Adrenal gland (tissue), 12 donors: ENCODE measurements around the gene PARP8. TPM values are rescaled to one million over a fixed set of nuclear protein-coding genes. Genes with fewer than 3 reads are reported as not detected.

Source experiments
- DNase-seq, 7 donors: peaks; one replicate each; pipeline ENCODE4 v3.0.0-alpha.2; 2019 to 2020
- H3K27ac ChIP-seq, 5 donors: fragments of 200-600 bp; sonication (generic) in 4 of 5; 1 replicate in 3 of 5; 2 replicates in 2 of 5; pipeline versions ENCODE4 v1.5.1 to v1.8.0; 2016 to 2020; ENCODE audit warnings: mild to moderate bottlenecking in 1 of 5
- H3K27me3 ChIP-seq: fragments of 200-600 bp; 2 replicates; pipeline ENCODE4 v1.8.0; 2021
- H3K36me3 ChIP-seq, 2 donors: fragments of 200-600 bp; replicated peaks in 1 of 2; 1 replicate in 1 of 2; 2 replicates in 1 of 2; pipeline versions ENCODE4 v1.5.1 to v1.8.0; 2018 to 2022
- H3K4me1 ChIP-seq, 2 donors: fragments of 200-600 bp; replicated peaks in 1 of 2; 1 replicate in 1 of 2; 2 replicates in 1 of 2; pipeline versions ENCODE4 v1.5.1 to v1.8.0; 2018 to 2021
- H3K4me3 ChIP-seq, 4 donors: fragments of 200-600 bp; sonication (generic) in 3 of 4; one replicate each; pipeline ENCODE4 v1.5.1; 2016 to 2018
- H3K9me3 ChIP-seq, 3 donors: fragments of 200-600 bp; sonication (generic) in 1 of 3; replicated peaks in 1 of 3; 1 replicate in 2 of 3; 2 replicates in 1 of 3; pipeline versions ENCODE4 v1.5.1 to v1.8.0; 2016 to 2021
- POLR2A ChIP-seq, 2 donors: fragments of 450-650 bp; IDR thresholded peaks; one replicate each; pipeline ENCODE4 v1.6.1; 2017; ENCODE audit warnings: antibody characterized with exemption in 2 of 2, mild to moderate bottlenecking in 2 of 2, moderate library complexity in 1 of 2
- WGBS, 4 donors: extraction: QIAGEN DNeasy Blood & Tissue Kit in 2 of 4; methylation state at CpG; one replicate each; pipeline versions ENCODE4 v1.1.5 to v1.1.7; 2013 to 2017; 5-methylcytosine and 5-hydroxymethylcytosine counted together
- intact Hi-C, 2 donors: fragments of 100-400 bp; cut with DNase I; formaldehyde crosslinking; loops; one replicate each; pipeline versions ENCODE4 v1.14.1 to v1.15.0; 2022 to 2023
- polyA plus RNA-seq, 3 donors: library from polyadenylated mRNA; stranded (reverse); fragments of 200-250 nt in 2 of 3; fragments of 350-450 nt in 1 of 3; fragmentation: Illumina TruSeq in 1 of 3; extraction: RNeasy Lipid Tissue Mini Kit (QIAGEN cat#74804) in 1 of 3; gene quantifications; one replicate each; pipeline ENCODE4 v1.2.3, GENCODE V29; 2013 to 2014
- total RNA-seq, 9 donors: library from RNA; depleted of rRNA in 4 of 9; stranded (reverse); fragments of >200 nt in 4 of 9; fragments of 120-200 nt in 1 of 9; fragmentation: NEBNext Ultra II Directional in 1 of 9; extraction: Animal tissue kit (Norgen Biotek cat#: 25700) in 1 of 9; gene quantifications; one replicate each; pipeline versions ENCODE4 v1.1.0 to v1.2.4, GENCODE V29; 2013 to 2023
- TF ChIP-seq, protein P1 (sequence below), 6 experiments: fragments of 450-650 bp in 4 of 6; fragments of 200-600 bp in 2 of 6; sonication (generic) in 1 of 6; IDR thresholded peaks; 1 replicate in 5 of 6; 2 replicates in 1 of 6; pipeline versions ENCODE4 v1.5.1 to v1.8.0; 2016 to 2021; ENCODE audit warnings: antibody characterized with exemption in 6 of 6, mild to moderate bottlenecking in 2 of 6, moderate library complexity in 1 of 6
- donor health status: healthy with polysubstance abuse.
- donor health status: Bipolar disorder and iron deficiency.
- donor health status: DM: yes; HTN: yes; CAD: no.
- donor health status: DM: no; HTN: no; CAD: no.
- donor health status: DM: no; HTN: no; CAD: no.
- donor health status: DM: yes; HTN: yes; CAD: no.

The PARP8 gene
- total and polyA plus RNA-seq, 12 donors, result 7.5 to 41.8 (median 24.0) TPM

DNA sequence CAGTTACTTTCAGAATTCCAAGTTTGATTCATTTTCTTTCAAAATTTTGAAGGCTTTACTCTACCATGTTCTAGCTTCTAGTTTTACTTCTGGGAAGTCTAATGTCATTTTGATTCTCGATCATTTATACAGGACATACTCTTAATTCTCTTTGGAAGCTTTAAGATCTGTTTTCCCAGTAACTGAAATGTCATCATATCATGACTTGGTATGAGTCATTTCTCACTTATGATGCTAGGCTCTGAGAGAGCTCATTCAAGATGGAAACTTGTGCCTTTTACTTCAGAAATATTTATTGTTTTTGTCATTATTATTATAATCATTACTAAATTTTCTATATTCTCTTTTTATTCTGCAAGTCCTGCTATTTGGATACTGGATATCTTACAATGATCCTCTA lies 222.3 kb downstream of the PARP8 start:
- Histone ChIP-seq H3K27me3 (no peaks in the 10 kb centered on the region), H3K4me1 (no peaks in the 10 kb centered on the region), H3K36me3 (no peaks in the 10 kb centered on the region), H3K9me3 (no peaks in the 10 kb centered on the region), H3K4me3 (no peak overlapping the region), H3K27ac (no peak overlapping the region)
- 58 to 83% (median 72%) methylated on average over 1 of the region's 1 CpG for WGBS, 4 donors
- DNase-seq, result no peak
- TF ChIP-seq, protein P1, sequence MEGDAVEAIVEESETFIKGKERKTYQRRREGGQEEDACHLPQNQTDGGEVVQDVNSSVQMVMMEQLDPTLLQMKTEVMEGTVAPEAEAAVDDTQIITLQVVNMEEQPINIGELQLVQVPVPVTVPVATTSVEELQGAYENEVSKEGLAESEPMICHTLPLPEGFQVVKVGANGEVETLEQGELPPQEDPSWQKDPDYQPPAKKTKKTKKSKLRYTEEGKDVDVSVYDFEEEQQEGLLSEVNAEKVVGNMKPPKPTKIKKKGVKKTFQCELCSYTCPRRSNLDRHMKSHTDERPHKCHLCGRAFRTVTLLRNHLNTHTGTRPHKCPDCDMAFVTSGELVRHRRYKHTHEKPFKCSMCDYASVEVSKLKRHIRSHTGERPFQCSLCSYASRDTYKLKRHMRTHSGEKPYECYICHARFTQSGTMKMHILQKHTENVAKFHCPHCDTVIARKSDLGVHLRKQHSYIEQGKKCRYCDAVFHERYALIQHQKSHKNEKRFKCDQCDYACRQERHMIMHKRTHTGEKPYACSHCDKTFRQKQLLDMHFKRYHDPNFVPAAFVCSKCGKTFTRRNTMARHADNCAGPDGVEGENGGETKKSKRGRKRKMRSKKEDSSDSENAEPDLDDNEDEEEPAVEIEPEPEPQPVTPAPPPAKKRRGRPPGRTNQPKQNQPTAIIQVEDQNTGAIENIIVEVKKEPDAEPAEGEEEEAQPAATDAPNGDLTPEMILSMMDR (IDR thresholded peaks at IDR 0.05), result no peak
- TF ChIP-seq POLR2A (IDR thresholded peaks at IDR 0.05), result no peak
- intact Hi-C loops, result no loop called here

DNA sequence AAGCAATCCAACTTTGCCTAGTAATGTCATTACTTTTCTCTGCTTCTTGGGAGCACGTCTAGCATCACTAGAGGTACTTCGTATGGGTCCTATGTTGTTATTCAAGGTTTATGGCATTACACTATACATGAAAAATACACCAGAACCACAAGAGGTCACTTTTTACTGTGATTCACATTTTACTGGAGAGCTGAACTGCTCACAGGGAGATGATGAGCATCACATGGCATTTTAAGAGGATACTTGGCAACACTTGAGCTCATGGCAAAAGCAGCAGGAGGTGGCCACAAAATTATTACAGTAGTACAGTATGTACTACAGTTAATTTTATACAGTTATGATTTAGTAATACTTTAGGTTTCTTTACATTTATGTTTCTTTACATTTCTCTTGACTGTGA lies 223.4 kb downstream of the PARP8 start:
- no peaks in the 10 kb centered on the region for H3K4me1 ChIP-seq
- H3K9me3 ChIP-seq, result no peaks in the 10 kb centered on the region
- no peaks in the 10 kb centered on the region for H3K27me3 ChIP-seq
- intact Hi-C loops, result no loop called here
- no peak overlapping the region for H3K4me3 ChIP-seq
- TF ChIP-seq POLR2A (IDR thresholded peaks at IDR 0.05), result no peak
- TF ChIP-seq, protein P1 (IDR thresholded peaks at IDR 0.05), result no peak
- H3K36me3 ChIP-seq, result no peaks in the 10 kb centered on the region
- DNase-seq, result no peak
- no peak overlapping the region for H3K27ac ChIP-seq
- WGBS, 4 donors, result 39 to 53% (median 45%) methylated on average over 2 of the region's 2 CpGs

Other genes with a start within 250 kb of the PARP8 start
- 10 to 100 TPM; 28.6 to 78.1 (median 46.4) TPM for gene EMB, start 225.3 kb upstream of the PARP8 start, total RNA-seq
- 10 to 100 TPM in 2 of 3 donors, 1 to 10 TPM in 1; 6.1 to 41.4 (median 12.0) TPM for gene EMB, start 225.3 kb upstream of the PARP8 start, polyA plus RNA-seq